Measurements from ENCODE around the gene FTCD.

Gene FTCD

DNA sequence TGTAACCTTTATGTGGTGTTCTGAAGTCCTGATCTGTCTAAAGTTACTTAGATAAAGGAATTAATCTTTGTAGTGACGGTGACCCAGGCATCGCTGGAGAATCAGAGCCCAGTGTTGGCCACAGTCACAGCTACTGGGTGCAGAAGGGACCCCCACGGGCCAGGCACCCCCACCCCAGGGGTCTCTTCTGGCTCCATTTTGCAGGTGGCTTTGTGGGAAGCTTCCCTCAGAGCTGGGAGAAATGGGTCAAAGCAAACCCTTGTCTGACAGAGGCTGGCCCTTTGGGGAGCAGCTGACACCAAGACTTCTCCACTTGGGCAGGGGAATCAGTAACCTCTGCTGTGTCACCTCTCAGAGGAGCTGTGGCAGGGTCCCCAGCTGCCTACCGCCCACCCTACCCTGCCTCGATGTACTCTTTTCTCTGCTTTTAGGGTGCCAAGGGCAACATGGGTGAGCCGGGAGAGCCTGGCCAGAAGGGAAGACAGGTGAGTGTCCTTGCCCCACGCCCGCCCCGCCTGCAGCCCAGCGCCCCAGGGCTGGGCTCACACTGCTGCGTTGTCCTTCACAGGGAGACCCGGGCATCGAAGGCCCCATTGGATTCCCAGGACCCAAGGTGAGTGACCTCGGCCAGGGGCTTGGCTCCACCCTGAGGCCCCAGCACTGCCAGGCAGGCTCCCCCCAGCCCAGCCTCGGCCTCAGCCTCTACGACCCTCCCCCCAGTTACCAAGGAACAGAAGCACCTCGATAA lies 39.8 kb downstream of the FTCD start:
- TF ChIP-seq, protein P1, sequence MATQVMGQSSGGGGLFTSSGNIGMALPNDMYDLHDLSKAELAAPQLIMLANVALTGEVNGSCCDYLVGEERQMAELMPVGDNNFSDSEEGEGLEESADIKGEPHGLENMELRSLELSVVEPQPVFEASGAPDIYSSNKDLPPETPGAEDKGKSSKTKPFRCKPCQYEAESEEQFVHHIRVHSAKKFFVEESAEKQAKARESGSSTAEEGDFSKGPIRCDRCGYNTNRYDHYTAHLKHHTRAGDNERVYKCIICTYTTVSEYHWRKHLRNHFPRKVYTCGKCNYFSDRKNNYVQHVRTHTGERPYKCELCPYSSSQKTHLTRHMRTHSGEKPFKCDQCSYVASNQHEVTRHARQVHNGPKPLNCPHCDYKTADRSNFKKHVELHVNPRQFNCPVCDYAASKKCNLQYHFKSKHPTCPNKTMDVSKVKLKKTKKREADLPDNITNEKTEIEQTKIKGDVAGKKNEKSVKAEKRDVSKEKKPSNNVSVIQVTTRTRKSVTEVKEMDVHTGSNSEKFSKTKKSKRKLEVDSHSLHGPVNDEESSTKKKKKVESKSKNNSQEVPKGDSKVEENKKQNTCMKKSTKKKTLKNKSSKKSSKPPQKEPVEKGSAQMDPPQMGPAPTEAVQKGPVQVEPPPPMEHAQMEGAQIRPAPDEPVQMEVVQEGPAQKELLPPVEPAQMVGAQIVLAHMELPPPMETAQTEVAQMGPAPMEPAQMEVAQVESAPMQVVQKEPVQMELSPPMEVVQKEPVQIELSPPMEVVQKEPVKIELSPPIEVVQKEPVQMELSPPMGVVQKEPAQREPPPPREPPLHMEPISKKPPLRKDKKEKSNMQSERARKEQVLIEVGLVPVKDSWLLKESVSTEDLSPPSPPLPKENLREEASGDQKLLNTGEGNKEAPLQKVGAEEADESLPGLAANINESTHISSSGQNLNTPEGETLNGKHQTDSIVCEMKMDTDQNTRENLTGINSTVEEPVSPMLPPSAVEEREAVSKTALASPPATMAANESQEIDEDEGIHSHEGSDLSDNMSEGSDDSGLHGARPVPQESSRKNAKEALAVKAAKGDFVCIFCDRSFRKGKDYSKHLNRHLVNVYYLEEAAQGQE (IDR thresholded peaks at IDR 0.05; ENCODE audit: low read depth): no peak
- TF ChIP-seq YY1 (IDR thresholded peaks at IDR 0.05; ENCODE audit: low read depth) (no peak), TEAD4 (IDR thresholded peaks at IDR 0.05) (no peak), CEBPB (IDR thresholded peaks at IDR 0.05) (no peak), NFIC (IDR thresholded peaks at IDR 0.05) (no peak), TCF12 (IDR thresholded peaks at IDR 0.05; ENCODE audit: low read depth) (no peak), FOXM1 (IDR thresholded peaks at IDR 0.05; ENCODE audit: borderline replicate concordance, low read depth) (no peak), EGR1 (IDR thresholded peaks at IDR 0.05) (no peak), TAF1 (IDR thresholded peaks at IDR 0.05; ENCODE audit: low read depth) (no peak), CREB1 (IDR thresholded peaks at IDR 0.05; ENCODE audit: low read depth) (no peak), EP300 (IDR thresholded peaks at IDR 0.05; ENCODE audit: borderline replicate concordance) (no peak), MAX (IDR thresholded peaks at IDR 0.05) (no peak), RAD21 (IDR thresholded peaks at IDR 0.05; ENCODE audit: low read depth) (no peak), ZBTB7A (IDR thresholded peaks at IDR 0.05; ENCODE audit: low read depth) (no peak)
- TF ChIP-seq, protein P2, sequence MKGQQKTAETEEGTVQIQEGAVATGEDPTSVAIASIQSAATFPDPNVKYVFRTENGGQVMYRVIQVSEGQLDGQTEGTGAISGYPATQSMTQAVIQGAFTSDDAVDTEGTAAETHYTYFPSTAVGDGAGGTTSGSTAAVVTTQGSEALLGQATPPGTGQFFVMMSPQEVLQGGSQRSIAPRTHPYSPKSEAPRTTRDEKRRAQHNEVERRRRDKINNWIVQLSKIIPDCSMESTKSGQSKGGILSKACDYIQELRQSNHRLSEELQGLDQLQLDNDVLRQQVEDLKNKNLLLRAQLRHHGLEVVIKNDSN (IDR thresholded peaks at IDR 0.05): no peak

- TF ChIP-seq CREB1 (IDR thresholded peaks at IDR 0.05; ENCODE audit: low read depth): no peak
- TF ChIP-seq CEBPB (IDR thresholded peaks at IDR 0.05): no peak
- no peak for TF ChIP-seq RAD21 (IDR thresholded peaks at IDR 0.05; ENCODE audit: low read depth)
- no peak for TF ChIP-seq TAF1 (IDR thresholded peaks at IDR 0.05; ENCODE audit: low read depth)
- TF ChIP-seq YY1 (IDR thresholded peaks at IDR 0.05; ENCODE audit: low read depth): no peak
These were observed 40.4 kb downstream of the FTCD start for GRCh38 chr21:46114963-46115362.

GRCh38 chr21:46113497-46114176 lies 41.7 kb downstream of the FTCD start:
- TF ChIP-seq TAF1 (IDR thresholded peaks at IDR 0.05; ENCODE audit: low read depth): no peak
- TF ChIP-seq TCF12 (IDR thresholded peaks at IDR 0.05; ENCODE audit: low read depth): no peak
- TF ChIP-seq NFIC (IDR thresholded peaks at IDR 0.05): no peak
- TF ChIP-seq ZBTB7A (IDR thresholded peaks at IDR 0.05; ENCODE audit: low read depth): no peak
- no peak for TF ChIP-seq MAX (IDR thresholded peaks at IDR 0.05)
- no peak for TF ChIP-seq FOXM1 (IDR thresholded peaks at IDR 0.05; ENCODE audit: borderline replicate concordance, low read depth)
- TF ChIP-seq CREB1 (IDR thresholded peaks at IDR 0.05; ENCODE audit: low read depth): no peak
- TF ChIP-seq TEAD4 (IDR thresholded peaks at IDR 0.05): no peak
- no peak for TF ChIP-seq YY1 (IDR thresholded peaks at IDR 0.05; ENCODE audit: low read depth)
- TF ChIP-seq CEBPB (IDR thresholded peaks at IDR 0.05): no peak

GRCh38 chr21:46112725-46113215 lies 42.6 kb downstream of the FTCD start:
- TF ChIP-seq EGR1 (IDR thresholded peaks at IDR 0.05): no peak
- no peak for TF ChIP-seq CREB1 (IDR thresholded peaks at IDR 0.05; ENCODE audit: low read depth)
- TF ChIP-seq CEBPB (IDR thresholded peaks at IDR 0.05): no peak
- no peak for TF ChIP-seq ZBTB7A (IDR thresholded peaks at IDR 0.05; ENCODE audit: low read depth)
- no peak for TF ChIP-seq FOXM1 (IDR thresholded peaks at IDR 0.05; ENCODE audit: borderline replicate concordance, low read depth)
- TF ChIP-seq TAF1 (IDR thresholded peaks at IDR 0.05; ENCODE audit: low read depth): no peak
- TF ChIP-seq MAX (IDR thresholded peaks at IDR 0.05): no peak
- TF ChIP-seq TCF12 (IDR thresholded peaks at IDR 0.05; ENCODE audit: low read depth): no peak
- TF ChIP-seq YY1 (IDR thresholded peaks at IDR 0.05; ENCODE audit: low read depth): no peak

- TF ChIP-seq MAX (IDR thresholded peaks at IDR 0.05): no peak
- TF ChIP-seq YY1 (IDR thresholded peaks at IDR 0.05; ENCODE audit: low read depth): no peak
- TF ChIP-seq FOXM1 (IDR thresholded peaks at IDR 0.05; ENCODE audit: borderline replicate concordance, low read depth): no peak
- TF ChIP-seq ZBTB7A (IDR thresholded peaks at IDR 0.05; ENCODE audit: low read depth): no peak
- TF ChIP-seq TCF12 (IDR thresholded peaks at IDR 0.05; ENCODE audit: low read depth): no peak
- TF ChIP-seq EP300 (IDR thresholded peaks at IDR 0.05; ENCODE audit: borderline replicate concordance): no peak
- TF ChIP-seq CREB1 (IDR thresholded peaks at IDR 0.05; ENCODE audit: low read depth): no peak
- TF ChIP-seq RAD21 (IDR thresholded peaks at IDR 0.05; ENCODE audit: low read depth): no peak
- TF ChIP-seq, protein P2 (IDR thresholded peaks at IDR 0.05): no peak
These were observed 43.3 kb downstream of the FTCD start for GRCh38 chr21:46111857-46112724.

GRCh38 chr21:46111193-46111571 lies 44.2 kb downstream of the FTCD start:
- TF ChIP-seq TAF1 (IDR thresholded peaks at IDR 0.05; ENCODE audit: low read depth) (no peak), NFIC (IDR thresholded peaks at IDR 0.05) (no peak), YY1 (IDR thresholded peaks at IDR 0.05; ENCODE audit: low read depth) (no peak), CEBPB (IDR thresholded peaks at IDR 0.05) (no peak), ZBTB7A (IDR thresholded peaks at IDR 0.05; ENCODE audit: low read depth) (no peak), RAD21 (IDR thresholded peaks at IDR 0.05; ENCODE audit: low read depth) (no peak), FOXM1 (IDR thresholded peaks at IDR 0.05; ENCODE audit: borderline replicate concordance, low read depth) (no peak), TCF12 (IDR thresholded peaks at IDR 0.05; ENCODE audit: low read depth) (no peak), EP300 (IDR thresholded peaks at IDR 0.05; ENCODE audit: borderline replicate concordance) (no peak), CREB1 (IDR thresholded peaks at IDR 0.05; ENCODE audit: low read depth) (no peak), EGR1 (IDR thresholded peaks at IDR 0.05) (no peak), MAX (IDR thresholded peaks at IDR 0.05) (no peak), TEAD4 (IDR thresholded peaks at IDR 0.05) (no peak)
- TF ChIP-seq, protein P2 (IDR thresholded peaks at IDR 0.05): no peak
- TF ChIP-seq, protein P1 (IDR thresholded peaks at IDR 0.05; ENCODE audit: low read depth): no peak
